Suprapubic skin (tissue), 4 donors: Measurements from ENCODE around the gene FAM118A. TPM values are rescaled to one million over a fixed set of nuclear protein-coding genes. Genes with fewer than 3 reads are reported as not detected.

Source experiments
- DNase-seq, 2 donors: peaks; one replicate each; pipeline ENCODE4 v3.0.0-alpha.2; 2019; ENCODE audit warnings: low spot score in 2 of 2
- H3K27ac ChIP-seq: fragments of 200-600 bp; sonication (generic); one replicate; pipeline ENCODE4 v1.5.1; 2019
- H3K27me3 ChIP-seq: fragments of 200-600 bp; sonication (generic); one replicate; pipeline ENCODE4 v1.5.1; 2019
- H3K36me3 ChIP-seq: fragments of 200-600 bp; sonication (generic); one replicate; pipeline ENCODE4 v1.5.1; 2019
- H3K4me1 ChIP-seq: fragments of 200-600 bp; sonication (generic); one replicate; pipeline ENCODE4 v1.5.1; 2019
- H3K4me3 ChIP-seq: fragments of 200-600 bp; sonication (generic); one replicate; pipeline ENCODE4 v1.5.1; 2019; ENCODE audit warnings: mild to moderate bottlenecking
- H3K9me3 ChIP-seq: fragments of 200-600 bp; sonication (generic); one replicate; pipeline ENCODE4 v1.5.1; 2019
- EP300 ChIP-seq: sonication (generic); formaldehyde crosslinking; IDR thresholded peaks from one replicate; pipeline ENCODE4 v1.6.1; 2017; ENCODE audit warnings: antibody characterized with exemption
- POLR2A ChIP-seq, 2 donors: fragments of 450-650 bp; IDR thresholded peaks; one replicate each; pipeline ENCODE4 v1.6.1; 2017; ENCODE audit warnings: antibody characterized with exemption in 2 of 2, mild to moderate bottlenecking in 2 of 2, moderate library complexity in 2 of 2
- POLR2AphosphoS5 ChIP-seq, 3 donors: sonication (generic); formaldehyde crosslinking; IDR thresholded peaks; one replicate each; pipeline ENCODE4 v1.6.1; 2017; ENCODE audit warnings: antibody characterized with exemption in 3 of 3
- WGBS: methylation state at CpG from one replicate; pipeline ENCODE4 v1.1.5; 2018; 5-methylcytosine and 5-hydroxymethylcytosine counted together
- total RNA-seq, 4 donors: library from RNA; depleted of rRNA; stranded (reverse); fragments of >200 nt; gene quantifications; one replicate each; pipeline ENCODE4 v1.1.0, GENCODE V29; 2016
- TF ChIP-seq, protein P1 (sequence below), 2 donors: fragments of 200-600 bp in 1 of 2; fragments of 450-650 bp in 1 of 2; sonication (generic) in 1 of 2; IDR thresholded peaks; one replicate each; pipeline ENCODE4 v1.5.1; 2016 to 2019; ENCODE audit warnings: antibody characterized with exemption in 2 of 2, mild to moderate bottlenecking in 1 of 2, moderate library complexity in 1 of 2

Gene FAM118A
- total RNA-seq, 4 donors from 2014 or later: 22.7 to 65.8 (median 37.2) TPM

- 95% methylated on average over 4 of the region's 12 CpGs for WGBS
- no peaks in the 10 kb centered on the region for H3K36me3 ChIP-seq
- DNase-seq: no peak
- TF ChIP-seq POLR2AphosphoS5 (IDR thresholded peaks at IDR 0.05): no peak
- no peak for TF ChIP-seq EP300
- no peak for TF ChIP-seq POLR2A (IDR thresholded peaks at IDR 0.05)
- TF ChIP-seq, protein P1, sequence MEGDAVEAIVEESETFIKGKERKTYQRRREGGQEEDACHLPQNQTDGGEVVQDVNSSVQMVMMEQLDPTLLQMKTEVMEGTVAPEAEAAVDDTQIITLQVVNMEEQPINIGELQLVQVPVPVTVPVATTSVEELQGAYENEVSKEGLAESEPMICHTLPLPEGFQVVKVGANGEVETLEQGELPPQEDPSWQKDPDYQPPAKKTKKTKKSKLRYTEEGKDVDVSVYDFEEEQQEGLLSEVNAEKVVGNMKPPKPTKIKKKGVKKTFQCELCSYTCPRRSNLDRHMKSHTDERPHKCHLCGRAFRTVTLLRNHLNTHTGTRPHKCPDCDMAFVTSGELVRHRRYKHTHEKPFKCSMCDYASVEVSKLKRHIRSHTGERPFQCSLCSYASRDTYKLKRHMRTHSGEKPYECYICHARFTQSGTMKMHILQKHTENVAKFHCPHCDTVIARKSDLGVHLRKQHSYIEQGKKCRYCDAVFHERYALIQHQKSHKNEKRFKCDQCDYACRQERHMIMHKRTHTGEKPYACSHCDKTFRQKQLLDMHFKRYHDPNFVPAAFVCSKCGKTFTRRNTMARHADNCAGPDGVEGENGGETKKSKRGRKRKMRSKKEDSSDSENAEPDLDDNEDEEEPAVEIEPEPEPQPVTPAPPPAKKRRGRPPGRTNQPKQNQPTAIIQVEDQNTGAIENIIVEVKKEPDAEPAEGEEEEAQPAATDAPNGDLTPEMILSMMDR (IDR thresholded peaks at IDR 0.05): no peak
- no peaks in the 10 kb centered on the region for H3K9me3 ChIP-seq
- H3K27me3 ChIP-seq: no peaks in the 10 kb centered on the region
- peaks cover 25% of the 10 kb centered on the region for H3K4me1 ChIP-seq
- H3K4me3 ChIP-seq: no peak overlapping the region
- H3K27ac ChIP-seq: no peak overlapping the region
These were observed 22.7 kb upstream of the FAM118A start for GRCh38 chr22:45286854-45287551.

GRCh38 chr22:45290410-45290936 is 19.3 kb upstream of the FAM118A start:
- Histone ChIP-seq H3K27ac (no peak overlapping the region), H3K9me3 (no peaks in the 10 kb centered on the region), H3K4me1 (peaks cover 19% of the 10 kb centered on the region), H3K27me3 (no peaks in the 10 kb centered on the region), H3K36me3 (no peaks in the 10 kb centered on the region), H3K4me3 (no peak overlapping the region)
- 42% methylated on average over 18 of the region's 18 CpGs for WGBS
- peak in 1 of 2 donors; percentile 84 for DNase-seq
- TF ChIP-seq POLR2A (IDR thresholded peaks at IDR 0.05) (no peak), EP300 (no peak), POLR2AphosphoS5 (IDR thresholded peaks at IDR 0.05) (no peak)
- TF ChIP-seq, protein P1 (IDR thresholded peaks at IDR 0.05): no peak

DNA sequence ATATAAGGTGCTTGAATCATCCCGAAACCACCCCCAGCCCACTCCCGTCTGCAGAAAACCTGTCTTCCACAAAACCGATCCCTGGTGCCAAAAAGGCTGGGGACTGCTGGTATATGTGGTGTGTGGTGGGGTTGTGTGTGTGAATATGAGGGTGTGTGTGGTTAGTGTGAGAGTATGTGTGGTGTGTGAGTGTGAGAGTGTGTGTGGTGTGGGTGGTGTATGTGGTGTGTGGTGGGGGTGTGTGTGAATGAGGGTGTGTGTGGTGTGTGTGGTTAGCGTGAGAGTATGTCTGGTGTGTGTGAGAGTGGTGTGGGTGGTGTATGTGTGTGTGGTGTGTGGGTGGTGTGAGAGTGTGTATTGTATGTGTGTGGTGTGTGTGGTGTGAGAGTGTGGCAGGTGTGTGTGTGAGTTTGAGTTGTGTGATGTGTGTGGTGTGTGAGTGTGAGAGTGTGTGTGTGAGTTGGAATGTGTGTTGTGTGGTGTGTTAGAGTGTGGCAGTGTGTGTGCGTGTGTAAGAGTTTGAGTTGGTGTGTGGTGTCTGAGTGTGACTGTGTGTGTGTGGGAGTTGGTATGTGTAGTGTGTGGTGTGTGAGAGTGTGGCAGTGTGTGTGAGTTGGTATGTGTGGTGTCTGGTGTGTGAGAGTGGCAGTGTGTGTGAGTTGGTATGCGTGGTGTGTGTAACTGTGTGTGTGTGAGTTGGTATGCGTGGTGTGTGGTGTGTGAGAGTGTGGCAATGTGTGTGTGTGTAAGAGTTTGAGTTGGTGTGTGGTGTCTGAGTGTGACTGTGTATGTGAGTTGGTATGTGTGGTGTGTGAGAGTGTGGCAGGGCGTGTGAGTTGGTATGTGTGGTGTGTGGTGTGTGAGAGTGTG is 18.4 kb upstream of the FAM118A start:
- Histone ChIP-seq H3K27me3 (no peaks in the 10 kb centered on the region), H3K4me1 (peaks cover 19% of the 10 kb centered on the region), H3K27ac (no peak overlapping the region), H3K9me3 (no peaks in the 10 kb centered on the region), H3K36me3 (no peaks in the 10 kb centered on the region), H3K4me3 (no peak overlapping the region)
- DNase-seq: no peak
- 77% methylated on average over 8 of the region's 8 CpGs for WGBS
- TF ChIP-seq EP300 (no peak), POLR2A (IDR thresholded peaks at IDR 0.05) (no peak), POLR2AphosphoS5 (IDR thresholded peaks at IDR 0.05) (no peak)
- TF ChIP-seq, protein P1 (IDR thresholded peaks at IDR 0.05): no peak

DNA sequence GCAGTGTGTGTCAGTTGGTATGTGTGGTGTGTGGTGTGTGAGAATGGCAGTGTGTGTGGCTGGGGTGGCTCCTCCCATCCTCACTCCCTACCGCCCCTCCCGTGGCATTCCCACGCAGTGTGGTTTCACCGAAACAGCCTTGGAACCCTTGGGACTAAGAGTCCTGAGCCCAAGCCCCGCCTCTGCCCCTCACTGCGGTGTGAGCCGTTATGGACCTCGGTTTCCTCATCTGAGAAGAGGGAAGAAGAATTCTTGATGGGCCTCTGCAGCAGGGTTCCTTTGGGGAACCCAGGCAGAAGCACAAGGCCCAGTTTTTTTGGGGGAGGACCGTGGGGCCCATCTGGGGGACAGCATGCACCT is 17.8 kb upstream of the FAM118A start:
- H3K4me3 ChIP-seq: no peak overlapping the region
- H3K9me3 ChIP-seq: no peaks in the 10 kb centered on the region
- TF ChIP-seq, protein P1 (IDR thresholded peaks at IDR 0.05): no peak
- TF ChIP-seq POLR2A (IDR thresholded peaks at IDR 0.05) (no peak), POLR2AphosphoS5 (IDR thresholded peaks at IDR 0.05) (no peak), EP300 (no peak)
- H3K36me3 ChIP-seq: no peaks in the 10 kb centered on the region
- no peak overlapping the region for H3K27ac ChIP-seq
- no peak for DNase-seq
- 75% methylated on average over 6 of the region's 9 CpGs for WGBS
- no peaks in the 10 kb centered on the region for H3K27me3 ChIP-seq
- peaks cover 19% of the 10 kb centered on the region for H3K4me1 ChIP-seq
